ENCODE results near the gene TSPAN9. TPM values are rescaled to one million over a fixed set of nuclear protein-coding genes. Genes with fewer than 3 reads are reported as not detected.

Gene TSPAN9
- total and polyA plus RNA-seq, 4 donors: 17.4 to 62.9 (median 34.2) TPM

- TF ChIP-seq, protein P1, sequence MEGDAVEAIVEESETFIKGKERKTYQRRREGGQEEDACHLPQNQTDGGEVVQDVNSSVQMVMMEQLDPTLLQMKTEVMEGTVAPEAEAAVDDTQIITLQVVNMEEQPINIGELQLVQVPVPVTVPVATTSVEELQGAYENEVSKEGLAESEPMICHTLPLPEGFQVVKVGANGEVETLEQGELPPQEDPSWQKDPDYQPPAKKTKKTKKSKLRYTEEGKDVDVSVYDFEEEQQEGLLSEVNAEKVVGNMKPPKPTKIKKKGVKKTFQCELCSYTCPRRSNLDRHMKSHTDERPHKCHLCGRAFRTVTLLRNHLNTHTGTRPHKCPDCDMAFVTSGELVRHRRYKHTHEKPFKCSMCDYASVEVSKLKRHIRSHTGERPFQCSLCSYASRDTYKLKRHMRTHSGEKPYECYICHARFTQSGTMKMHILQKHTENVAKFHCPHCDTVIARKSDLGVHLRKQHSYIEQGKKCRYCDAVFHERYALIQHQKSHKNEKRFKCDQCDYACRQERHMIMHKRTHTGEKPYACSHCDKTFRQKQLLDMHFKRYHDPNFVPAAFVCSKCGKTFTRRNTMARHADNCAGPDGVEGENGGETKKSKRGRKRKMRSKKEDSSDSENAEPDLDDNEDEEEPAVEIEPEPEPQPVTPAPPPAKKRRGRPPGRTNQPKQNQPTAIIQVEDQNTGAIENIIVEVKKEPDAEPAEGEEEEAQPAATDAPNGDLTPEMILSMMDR (IDR thresholded peaks at IDR 0.05; ENCODE audit: low read depth, low read length, missing input control): no peak
- TF ChIP-seq ATF3 (IDR thresholded peaks at IDR 0.05) (no peak), RXRA (IDR thresholded peaks at IDR 0.05) (no peak), MAX (IDR thresholded peaks at IDR 0.05) (no peak), FOXA2 (IDR thresholded peaks at IDR 0.05) (no peak), HNF4G (IDR thresholded peaks at IDR 0.05) (no peak), FOXA1 (IDR thresholded peaks at IDR 0.05) (no peak), YY1 (IDR thresholded peaks at IDR 0.05) (no peak)
Observed at GRCh38 chr12:3304436-3305165, 227.4 kb downstream of the TSPAN9 start (continued).

- Histone ChIP-seq H3K9me3 (ENCODE audit: control insufficient read depth in 4 of 4, low read length in 3 of 4) (no peaks in the 10 kb centered on the region), H3K27me3 (ENCODE audit: control insufficient read depth in 4 of 4, insufficient read depth in 4 of 4, low read length in 3 of 4) (peaks cover 0 to 2% (median 0%) of the 10 kb centered on the region in 4 donors), H3K4me1 (ENCODE audit: control insufficient read depth in 4 of 4, insufficient read depth in 4 of 4, low read length in 3 of 4) (peaks cover 0 to 2% (median 0%) of the 10 kb centered on the region in 4 donors), H3K36me3 (ENCODE audit: control insufficient read depth in 4 of 4, insufficient read depth in 3 of 4, low read depth in 1 of 4, low read length in 3 of 4) (no peaks in the 10 kb centered on the region), H3K27ac (ENCODE audit: low read depth in 1 of 2, low read length in 2 of 2) (no peak overlapping the region), H3K9ac (ENCODE audit: low read depth in 1 of 2, low read length in 2 of 2) (no peak overlapping the region), H3K4me3 (ENCODE audit: low read depth in 1 of 3, low read length in 3 of 3) (no peak overlapping the region)
- TF ChIP-seq FOXA2 (IDR thresholded peaks at IDR 0.05) (no peak), REST (IDR thresholded peaks at IDR 0.05) (no peak), MAX (IDR thresholded peaks at IDR 0.05) (no peak), NR2F2 (IDR thresholded peaks at IDR 0.05) (no peak), YY1 (IDR thresholded peaks at IDR 0.05) (no peak), ZBTB33 (IDR thresholded peaks at IDR 0.05) (no peak)
- WGBS: 93% methylated on average over 12 of the region's 12 CpGs
- DNase-seq (ENCODE audit: low spot score): no peak
Observed at GRCh38 chr12:3305464-3305863, 228.3 kb downstream of the TSPAN9 start.

All from liver (tissue), 9 donors.